Endothelial cell of umbilical vein (primary cell): Measurements from ENCODE around the gene BMPR1A.

Source experiments
- CTCF ChIP-seq, 2 donors: IDR thresholded peaks; 1 replicate in 1 of 2; 2 replicates in 1 of 2; pipeline ENCODE4 v1.5.1; 2011; ENCODE audit warnings: low read length in 2 of 2, mild to moderate bottlenecking in 2 of 2, moderate library complexity in 2 of 2, control low read depth in 1 of 2, inconsistent platforms in 1 of 2, low read depth in 1 of 2; ENCODE audit not compliant: insufficient read depth in 1 of 2; ENCODE audit errors: extremely low read depth in 1 of 2
- EZH2 ChIP-seq: IDR thresholded peaks from 2 replicates; pipeline ENCODE4 v1.6.1; 2012; ENCODE audit warnings: borderline replicate concordance, low read depth, mild to moderate bottlenecking, moderate library complexity, low read length, inconsistent platforms; ENCODE audit not compliant: severe bottlenecking
- GATA2 ChIP-seq: IDR thresholded peaks from 2 replicates; pipeline ENCODE4 v1.7.0; 2011; ENCODE audit warnings: low read depth, mild to moderate bottlenecking, moderate library complexity, mixed read lengths, low read length; ENCODE audit not compliant: insufficient read length, insufficient read depth
- JUN ChIP-seq: IDR thresholded peaks from 2 replicates; pipeline ENCODE4 v1.6.1; 2011; ENCODE audit warnings: borderline replicate concordance, low read depth; ENCODE audit not compliant: insufficient read length, insufficient read depth
- MAX ChIP-seq: IDR thresholded peaks from 2 replicates; pipeline ENCODE4 v1.6.1; 2011; ENCODE audit not compliant: insufficient read depth, insufficient read length
- POLR2A ChIP-seq: IDR thresholded peaks from 2 replicates; pipeline ENCODE4 v1.6.1; 2012; ENCODE audit warnings: low read depth, mild to moderate bottlenecking, control low read depth, low read length
- POLR2AphosphoS5 ChIP-seq: IDR thresholded peaks from 2 replicates; pipeline ENCODE4 v1.6.1; 2012; ENCODE audit warnings: low read depth, mild to moderate bottlenecking, control low read depth, low read length, moderate library complexity; ENCODE audit not compliant: insufficient read depth

- TF ChIP-seq EZH2: no peak
- no peak for TF ChIP-seq CTCF (IDR thresholded peaks at IDR 0.05; ENCODE audit: extremely low read depth in 1 of 2, insufficient read depth in 1 of 2, low read depth in 1 of 2, low read length in 2 of 2)
- TF ChIP-seq JUN: no peak
- no peak for TF ChIP-seq POLR2AphosphoS5
- no peak for TF ChIP-seq POLR2A
- TF ChIP-seq MAX: no peak
- no peak for TF ChIP-seq GATA2
These were observed 29.8 kb upstream of the BMPR1A start for GRCh38 chr10:86726677-86726999.
